ENCODE measurements around the gene TFB2M.
"Not testable (repeated sequence)": the region's sequence is repeated elsewhere in the genome, so short reads cannot be mapped to it uniquely, and the experiment has no call there.

The TFB2M gene

DNA sequence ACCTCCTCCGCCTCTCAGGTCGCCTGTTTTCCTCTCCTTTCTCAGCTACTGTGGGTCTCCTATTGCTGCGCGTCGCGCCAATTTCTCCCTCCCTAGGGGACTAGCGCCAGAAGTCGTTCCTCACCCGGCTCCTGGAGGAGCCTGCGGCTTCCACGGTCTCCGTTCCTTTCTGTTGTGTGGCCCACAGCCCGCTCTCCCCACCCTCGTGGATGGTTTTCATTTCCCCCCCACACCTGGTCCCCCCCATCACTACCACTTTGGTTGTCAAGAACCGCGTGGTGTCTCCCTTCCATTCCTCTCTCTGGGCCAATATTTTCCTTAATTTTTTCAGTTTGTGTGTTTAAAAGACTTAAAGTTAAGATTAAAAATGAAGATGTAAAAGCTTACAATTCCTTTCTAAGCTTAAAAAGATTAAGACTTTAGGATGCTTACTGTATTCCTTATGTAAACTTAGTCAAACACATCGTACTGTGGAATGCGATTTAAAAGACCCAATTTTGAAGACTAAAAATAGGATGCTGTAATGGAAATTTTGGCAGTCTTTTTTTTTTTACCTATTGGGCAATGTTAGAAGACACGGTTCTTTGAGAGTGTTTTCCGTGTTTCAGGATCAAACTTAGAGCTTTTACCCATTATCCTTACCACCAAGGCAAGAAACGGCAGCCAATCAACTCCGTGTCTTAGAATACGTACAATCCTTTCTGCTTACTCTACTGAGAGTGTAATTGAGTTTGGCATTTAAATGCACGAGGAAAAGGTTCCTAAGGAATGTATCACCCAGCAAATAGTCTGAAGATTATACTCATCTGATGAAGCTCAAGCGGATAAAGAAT, 968 bp upstream of the TFB2M start:
- TF ChIP-seq CTCF (IDR thresholded peaks at IDR 0.05) = no peak
- Histone ChIP-seq H3K9me3 (no peaks in the 10 kb centered on the region), H3K36me3 (no peaks in the 10 kb centered on the region), H3K4me3 (ENCODE audit: low read depth in 1 of 2, low read length in 1 of 2) (peak overlapping the region; percentile 97 to 99), H3K27me3 (no peaks in the 10 kb centered on the region), H3K4me1 (ENCODE audit: control insufficient read depth in 1 of 2, insufficient read depth in 1 of 2, low read depth in 1 of 2, low read length in 1 of 2) (peaks cover 40 to 45% of the 10 kb centered on the region in 2 experiments), H3K27ac (peak overlapping the region; percentile 92)

DNA sequence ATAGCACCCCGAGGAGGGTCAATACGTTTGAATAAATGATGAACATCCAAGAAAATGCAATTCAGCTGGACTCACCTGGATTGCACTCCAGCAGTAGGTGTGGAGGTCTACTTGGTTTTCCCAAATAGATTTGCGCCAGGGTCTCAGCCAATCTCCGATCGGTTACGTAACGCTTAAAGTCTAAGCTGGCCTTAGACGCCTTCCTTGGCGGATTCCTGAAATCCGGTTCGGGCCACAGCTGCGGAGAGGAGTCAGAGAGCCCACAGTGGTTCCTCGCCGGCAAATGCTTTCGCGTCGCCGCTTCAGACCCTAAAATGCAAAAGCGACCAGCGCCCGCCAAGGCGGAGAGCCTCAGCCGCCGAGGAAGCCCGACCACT, 322 bp downstream of the TFB2M start:
- Histone ChIP-seq H3K36me3 (no peaks in the 10 kb centered on the region), H3K4me1 (ENCODE audit: control insufficient read depth in 1 of 2, insufficient read depth in 1 of 2, low read depth in 1 of 2, low read length in 1 of 2) (peaks cover 28 to 34% of the 10 kb centered on the region in 2 experiments), H3K27ac (peak overlapping the region; percentile 92), H3K27me3 (no peaks in the 10 kb centered on the region), H3K9me3 (no peaks in the 10 kb centered on the region), H3K4me3 (ENCODE audit: low read depth in 1 of 2, low read length in 1 of 2) (peak overlapping the region; percentile 97 to 99)
- no peak for TF ChIP-seq CTCF (IDR thresholded peaks at IDR 0.05)

DNA sequence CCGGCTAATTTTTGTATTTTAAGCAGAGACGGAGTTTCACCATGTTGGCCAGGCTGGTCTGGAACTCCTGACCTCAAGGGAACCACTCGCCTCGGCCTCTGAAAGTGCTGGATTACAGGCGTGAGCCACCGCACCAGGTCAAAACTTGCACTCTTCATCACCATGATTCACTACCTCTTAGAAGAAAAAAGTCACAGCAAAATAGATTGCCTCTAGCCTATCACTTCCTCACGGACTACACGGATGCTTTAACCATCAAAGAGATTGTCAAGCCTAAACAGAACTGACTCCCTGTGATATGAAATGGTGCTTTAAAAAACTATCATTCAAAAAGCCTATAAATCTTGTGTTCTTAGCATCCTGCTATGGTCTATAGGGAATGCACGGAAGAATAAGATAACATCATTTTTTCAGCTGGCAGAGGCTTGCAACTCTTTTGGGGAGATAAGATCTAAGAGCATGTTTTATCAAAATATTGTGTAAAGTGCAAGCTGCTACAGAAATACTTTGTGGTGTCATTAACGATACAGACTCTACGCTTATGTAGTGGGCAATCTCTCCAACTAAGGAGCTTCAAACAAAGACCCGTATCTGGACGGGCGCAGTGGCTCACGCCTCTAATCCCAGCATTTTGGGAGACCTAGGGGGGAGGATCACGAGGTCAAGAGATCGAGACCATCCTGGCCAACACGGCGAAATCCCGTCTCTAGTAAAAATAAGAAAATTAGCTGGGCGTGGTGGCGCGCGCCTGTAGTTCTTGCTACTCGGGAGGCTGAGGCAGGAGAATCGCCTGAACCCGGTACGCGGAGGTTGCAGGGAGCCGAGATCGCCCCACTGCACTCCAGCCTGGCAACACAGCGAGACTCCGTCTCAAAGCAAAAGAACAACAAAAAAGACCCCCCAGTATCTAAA, 966 bp downstream of the TFB2M start:
- Histone ChIP-seq H3K9me3 (no peaks in the 10 kb centered on the region), H3K36me3 (no peaks in the 10 kb centered on the region), H3K27ac (no peak overlapping the region), H3K27me3 (no peaks in the 10 kb centered on the region), H3K4me1 (ENCODE audit: control insufficient read depth in 1 of 2, insufficient read depth in 1 of 2, low read depth in 1 of 2, low read length in 1 of 2) (peaks cover 28 to 32% of the 10 kb centered on the region in 2 experiments), H3K4me3 (ENCODE audit: low read depth in 1 of 2, low read length in 1 of 2) (peak overlapping the region; percentile 97 to 99)
- no peak for TF ChIP-seq CTCF (IDR thresholded peaks at IDR 0.05)

DNA sequence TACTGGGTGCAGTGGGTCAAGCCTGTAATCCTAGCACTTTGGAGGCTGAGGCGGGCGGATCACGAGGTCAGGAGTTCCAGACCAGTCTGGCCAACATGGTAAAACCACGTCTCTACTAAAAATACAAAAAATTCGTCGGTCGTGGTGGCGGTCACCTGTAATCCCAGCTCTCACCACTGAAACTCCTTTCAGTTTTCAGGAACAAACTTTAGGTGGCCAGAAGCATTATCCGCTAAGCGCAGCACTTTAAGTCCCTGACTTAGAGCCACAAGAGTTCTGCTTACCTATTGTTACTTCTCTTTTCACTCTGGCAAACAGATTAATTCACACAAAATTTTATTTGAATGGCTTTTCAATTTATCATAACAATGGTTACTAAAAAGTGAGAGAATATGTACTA, 5.2 kb downstream of the TFB2M start:
- not testable (repeated sequence) for H3K4me3 ChIP-seq (ENCODE audit: low read depth in 1 of 2, low read length in 1 of 2); H3K27ac ChIP-seq; H3K27me3 ChIP-seq; H3K36me3 ChIP-seq; H3K9me3 ChIP-seq
- peaks cover 13 to 14% of the 10 kb centered on the region in 2 experiments for H3K4me1 ChIP-seq (ENCODE audit: control insufficient read depth in 1 of 2, insufficient read depth in 1 of 2, low read depth in 1 of 2, low read length in 1 of 2)

DNA sequence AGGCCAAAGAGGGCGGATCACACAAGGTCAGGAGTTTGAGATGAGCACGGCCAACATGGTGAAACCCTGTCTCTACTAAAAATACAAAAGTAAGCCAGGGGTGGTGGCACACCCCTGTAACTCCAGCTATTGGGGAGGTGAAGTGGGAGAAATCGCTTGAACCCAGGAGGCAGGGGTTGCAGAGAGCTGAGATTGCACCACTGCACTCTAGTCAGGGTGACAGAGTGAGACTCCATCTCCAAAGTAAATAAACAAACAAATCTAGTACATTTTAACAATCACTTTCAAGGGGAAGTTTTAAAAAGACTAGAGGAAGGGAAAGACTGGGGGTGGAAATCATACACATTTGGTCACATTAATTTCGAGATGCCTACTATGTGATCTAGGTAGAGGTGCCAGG, 6.8 kb downstream of the TFB2M start:
- no peak overlapping the region for H3K4me3 ChIP-seq (ENCODE audit: low read depth in 1 of 2, low read length in 1 of 2)
- no peak overlapping the region for H3K27ac ChIP-seq
- peaks cover 3% of the 10 kb centered on the region in 2 experiments for H3K4me1 ChIP-seq (ENCODE audit: control insufficient read depth in 1 of 2, insufficient read depth in 1 of 2, low read depth in 1 of 2, low read length in 1 of 2)
- no peaks in the 10 kb centered on the region for H3K9me3 ChIP-seq
- H3K27me3 ChIP-seq = no peaks in the 10 kb centered on the region
- no peak for TF ChIP-seq CTCF (IDR thresholded peaks at IDR 0.05)
- peaks cover 13% of the 10 kb centered on the region for H3K36me3 ChIP-seq

GRCh38 chr1:246558041-246558440, 8.0 kb downstream of the TFB2M start:
- Histone ChIP-seq H3K27ac (no peak overlapping the region), H3K4me1 (ENCODE audit: control insufficient read depth in 1 of 2, insufficient read depth in 1 of 2, low read depth in 1 of 2, low read length in 1 of 2) (peaks cover 3% of the 10 kb centered on the region in 2 experiments), H3K36me3 (peaks cover 16% of the 10 kb centered on the region), H3K27me3 (no peaks in the 10 kb centered on the region), H3K4me3 (ENCODE audit: low read depth in 1 of 2, low read length in 1 of 2) (no peak overlapping the region), H3K9me3 (no peaks in the 10 kb centered on the region)
- TF ChIP-seq CTCF (IDR thresholded peaks at IDR 0.05) = no peak

Data from neutrophil (primary cell).